GM12872 (cell line): Measurements from ENCODE around the gene BTLA.

Source experiments
- TF ChIP-seq, protein P1 (sequence below): IDR thresholded peaks from 3 replicates; pipeline ENCODE4 v1.5.1; 2011; ENCODE audit warnings: low read depth, mild to moderate bottlenecking, low read length, moderate library complexity; ENCODE audit not compliant: insufficient read depth

The BTLA gene

GRCh38 chr3:112429960-112430359 is 69.3 kb downstream of the BTLA start:
- TF ChIP-seq, protein P1, sequence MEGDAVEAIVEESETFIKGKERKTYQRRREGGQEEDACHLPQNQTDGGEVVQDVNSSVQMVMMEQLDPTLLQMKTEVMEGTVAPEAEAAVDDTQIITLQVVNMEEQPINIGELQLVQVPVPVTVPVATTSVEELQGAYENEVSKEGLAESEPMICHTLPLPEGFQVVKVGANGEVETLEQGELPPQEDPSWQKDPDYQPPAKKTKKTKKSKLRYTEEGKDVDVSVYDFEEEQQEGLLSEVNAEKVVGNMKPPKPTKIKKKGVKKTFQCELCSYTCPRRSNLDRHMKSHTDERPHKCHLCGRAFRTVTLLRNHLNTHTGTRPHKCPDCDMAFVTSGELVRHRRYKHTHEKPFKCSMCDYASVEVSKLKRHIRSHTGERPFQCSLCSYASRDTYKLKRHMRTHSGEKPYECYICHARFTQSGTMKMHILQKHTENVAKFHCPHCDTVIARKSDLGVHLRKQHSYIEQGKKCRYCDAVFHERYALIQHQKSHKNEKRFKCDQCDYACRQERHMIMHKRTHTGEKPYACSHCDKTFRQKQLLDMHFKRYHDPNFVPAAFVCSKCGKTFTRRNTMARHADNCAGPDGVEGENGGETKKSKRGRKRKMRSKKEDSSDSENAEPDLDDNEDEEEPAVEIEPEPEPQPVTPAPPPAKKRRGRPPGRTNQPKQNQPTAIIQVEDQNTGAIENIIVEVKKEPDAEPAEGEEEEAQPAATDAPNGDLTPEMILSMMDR = no peak

- TF ChIP-seq, protein P1 = no peak
These were observed 72.1 kb downstream of the BTLA start for GRCh38 chr3:112427123-112427522.

GRCh38 chr3:112425858-112426750 is 73.2 kb downstream of the BTLA start:
- TF ChIP-seq, protein P1 = no peak

GRCh38 chr3:112425382-112425781 is 73.9 kb downstream of the BTLA start:
- TF ChIP-seq, protein P1 = no peak

- TF ChIP-seq, protein P1 = no peak
These were observed 74.9 kb downstream of the BTLA start for GRCh38 chr3:112424394-112424793.

DNA sequence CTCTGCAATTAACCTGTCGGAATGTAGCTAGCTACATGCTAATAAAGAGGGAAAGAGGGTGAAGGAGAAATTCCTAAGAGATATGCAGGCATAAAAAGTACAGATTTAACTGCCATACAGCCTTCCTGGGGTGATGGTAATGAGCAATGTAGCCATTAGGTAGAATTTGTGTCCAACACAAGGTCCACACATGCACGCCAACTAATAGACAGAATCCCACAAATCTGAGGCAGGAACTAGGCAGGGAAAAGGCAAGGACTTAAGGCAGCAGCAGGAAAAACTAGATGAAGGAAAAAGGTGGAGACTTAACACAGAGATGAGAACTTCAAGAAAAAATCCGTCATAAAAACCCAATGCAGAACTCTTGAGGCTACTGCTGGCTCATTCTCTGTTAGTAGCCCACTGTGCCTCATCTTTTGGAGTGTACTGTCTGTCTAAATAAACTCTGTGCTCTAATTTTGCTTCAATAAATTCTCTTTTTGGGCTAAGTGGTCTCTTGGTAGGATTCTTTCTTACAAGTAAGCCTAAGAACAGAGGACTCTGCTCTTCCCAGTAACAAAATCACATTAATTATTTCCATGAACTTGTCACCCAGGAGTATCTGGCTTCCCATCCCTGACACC is 81.5 kb downstream of the BTLA start:
- TF ChIP-seq, protein P1 = no peak

DNA sequence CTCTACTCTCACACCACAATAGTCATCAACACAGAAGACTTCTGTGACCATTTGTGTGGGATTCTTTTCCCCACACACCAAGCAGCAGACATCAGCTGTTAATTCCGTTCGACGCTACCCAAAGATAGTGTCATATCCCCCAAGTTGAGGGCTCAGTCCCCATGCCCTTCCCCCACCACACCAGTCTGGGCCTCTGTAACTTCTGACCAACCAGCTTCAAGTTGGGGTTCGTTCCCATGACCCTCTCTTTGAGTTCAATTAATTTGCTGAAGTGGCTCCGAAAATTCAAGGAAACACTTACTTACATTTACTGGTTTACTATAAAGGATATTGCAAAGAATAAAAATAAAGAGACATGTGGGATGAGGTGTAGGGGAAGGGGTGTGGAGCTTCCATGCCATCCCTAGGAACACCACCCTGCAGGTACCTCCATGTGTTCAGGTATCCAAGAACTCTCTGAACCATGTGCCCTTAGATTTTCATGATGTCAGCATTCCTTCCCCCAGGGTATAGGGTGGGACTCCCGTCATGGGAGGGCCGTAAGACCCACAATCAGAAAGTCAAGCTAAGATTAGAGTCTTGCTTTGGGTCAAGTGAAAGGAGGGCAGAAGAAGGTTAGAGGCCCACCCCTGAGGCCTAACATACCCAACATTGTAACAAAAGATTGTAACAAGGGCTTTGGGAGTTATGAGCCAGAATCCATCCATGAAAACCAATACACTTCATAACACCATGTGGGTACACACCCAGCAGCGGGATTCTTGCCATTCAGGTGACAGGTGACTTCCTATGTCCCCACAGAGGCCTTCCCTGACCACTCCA is 82.7 kb downstream of the BTLA start:
- TF ChIP-seq, protein P1 = no peak
